Chondrocyte (in vitro differentiated cells): ENCODE data around the gene QSOX1. TPM values are rescaled to one million over a fixed set of nuclear protein-coding genes. Genes with fewer than 3 reads are reported as not detected.

ENCODE experiments used
- DNase-seq: peaks from one replicate; pipeline ENCODE4 v3.0.0; 2021; ENCODE audit warnings: mixed read lengths, low spot score
- H3K27ac Mint-ChIP-seq: one replicate; pipeline ENCODE4 v1.8.0; 2021; ENCODE audit warnings: mild to moderate bottlenecking, moderate library complexity, mixed read lengths; ENCODE audit not compliant: unreplicated experiment
- H3K27me3 Mint-ChIP-seq: 2 replicates; pipeline ENCODE4 v1.8.0; 2021; ENCODE audit warnings: low read depth, mixed read lengths
- H3K36me3 Mint-ChIP-seq: 2 replicates; pipeline ENCODE4 v1.8.0; 2021; ENCODE audit warnings: low read depth, mixed read lengths
- H3K4me1 Mint-ChIP-seq: 2 replicates; pipeline ENCODE4 v1.8.0; 2021; ENCODE audit warnings: low read depth, mild to moderate bottlenecking, mixed read lengths
- H3K4me3 Mint-ChIP-seq: one replicate; pipeline ENCODE4 v1.8.0; 2021; ENCODE audit warnings: mild to moderate bottlenecking, moderate library complexity, mixed read lengths; ENCODE audit not compliant: unreplicated experiment
- H3K9me3 Mint-ChIP-seq: 2 replicates; pipeline ENCODE4 v1.8.0; 2021; ENCODE audit warnings: low read depth, mixed read lengths
- total RNA-seq: library from RNA; stranded (reverse); gene quantifications from 3 replicates; pipeline ENCODE4 v1.2.1, GENCODE V29; 2021
- TF ChIP-seq, protein P1 (sequence below): fragments of 200-600 bp; sonication (generic); IDR thresholded peaks from 2 replicates; pipeline ENCODE4 v1.5.0; 2021; ENCODE audit warnings: antibody characterized with exemption, mild to moderate bottlenecking, moderate library complexity

QSOX1 gene
- total RNA-seq, 1 donor from 2014 or later = 232 TPM

- H3K4me1 Mint-ChIP-seq = peaks cover 7% of the 10 kb centered on the region
- peaks cover 15% of the 10 kb centered on the region for H3K36me3 Mint-ChIP-seq
- DNase-seq = peak; percentile 51
- H3K9me3 Mint-ChIP-seq = no peaks in the 10 kb centered on the region
- no peaks in the 10 kb centered on the region for H3K27me3 Mint-ChIP-seq
- TF ChIP-seq, protein P1, sequence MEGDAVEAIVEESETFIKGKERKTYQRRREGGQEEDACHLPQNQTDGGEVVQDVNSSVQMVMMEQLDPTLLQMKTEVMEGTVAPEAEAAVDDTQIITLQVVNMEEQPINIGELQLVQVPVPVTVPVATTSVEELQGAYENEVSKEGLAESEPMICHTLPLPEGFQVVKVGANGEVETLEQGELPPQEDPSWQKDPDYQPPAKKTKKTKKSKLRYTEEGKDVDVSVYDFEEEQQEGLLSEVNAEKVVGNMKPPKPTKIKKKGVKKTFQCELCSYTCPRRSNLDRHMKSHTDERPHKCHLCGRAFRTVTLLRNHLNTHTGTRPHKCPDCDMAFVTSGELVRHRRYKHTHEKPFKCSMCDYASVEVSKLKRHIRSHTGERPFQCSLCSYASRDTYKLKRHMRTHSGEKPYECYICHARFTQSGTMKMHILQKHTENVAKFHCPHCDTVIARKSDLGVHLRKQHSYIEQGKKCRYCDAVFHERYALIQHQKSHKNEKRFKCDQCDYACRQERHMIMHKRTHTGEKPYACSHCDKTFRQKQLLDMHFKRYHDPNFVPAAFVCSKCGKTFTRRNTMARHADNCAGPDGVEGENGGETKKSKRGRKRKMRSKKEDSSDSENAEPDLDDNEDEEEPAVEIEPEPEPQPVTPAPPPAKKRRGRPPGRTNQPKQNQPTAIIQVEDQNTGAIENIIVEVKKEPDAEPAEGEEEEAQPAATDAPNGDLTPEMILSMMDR = no peak
- H3K27ac Mint-ChIP-seq = no peak overlapping the region
- no peak overlapping the region for H3K4me3 Mint-ChIP-seq
These were observed 28.8 kb downstream of the QSOX1 start for GRCh38 chr1:180183426-180183825.

- Mint-ChIP-seq H3K4me1 (peaks cover 7% of the 10 kb centered on the region), H3K27me3 (no peaks in the 10 kb centered on the region), H3K27ac (no peak overlapping the region), H3K36me3 (peaks cover 15% of the 10 kb centered on the region), H3K9me3 (no peaks in the 10 kb centered on the region), H3K4me3 (no peak overlapping the region)
- DNase-seq = peak; percentile 61
- TF ChIP-seq, protein P1 = no peak
These were observed 29.4 kb downstream of the QSOX1 start for GRCh38 chr1:180184041-180184440.

DNA sequence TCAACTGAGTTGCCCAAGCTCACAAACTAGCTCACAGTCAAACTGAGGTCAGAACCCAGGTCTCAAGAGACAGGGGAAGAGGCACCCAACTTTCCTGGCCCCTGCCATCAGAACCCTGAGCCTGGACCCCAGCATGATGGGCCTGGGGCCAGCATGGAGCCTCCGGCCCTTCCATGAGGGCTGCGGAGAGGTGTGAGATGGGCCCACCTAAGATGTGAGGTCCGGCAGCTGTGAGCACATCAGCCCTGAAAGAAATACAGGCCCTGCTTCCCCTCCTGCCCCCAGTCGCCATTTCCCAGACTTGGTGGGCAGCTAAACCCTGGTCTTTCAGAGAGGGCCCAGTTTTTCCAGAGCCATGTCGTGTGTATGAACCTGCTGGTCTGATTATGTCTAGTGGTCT, 30.6 kb downstream of the QSOX1 start:
- Mint-ChIP-seq H3K36me3 (peaks cover 19% of the 10 kb centered on the region), H3K27ac (no peak overlapping the region), H3K4me3 (no peak overlapping the region), H3K4me1 (peaks cover 7% of the 10 kb centered on the region), H3K9me3 (no peaks in the 10 kb centered on the region), H3K27me3 (no peaks in the 10 kb centered on the region)
- TF ChIP-seq, protein P1 = no peak
- DNase-seq = peak; percentile 68

DNA sequence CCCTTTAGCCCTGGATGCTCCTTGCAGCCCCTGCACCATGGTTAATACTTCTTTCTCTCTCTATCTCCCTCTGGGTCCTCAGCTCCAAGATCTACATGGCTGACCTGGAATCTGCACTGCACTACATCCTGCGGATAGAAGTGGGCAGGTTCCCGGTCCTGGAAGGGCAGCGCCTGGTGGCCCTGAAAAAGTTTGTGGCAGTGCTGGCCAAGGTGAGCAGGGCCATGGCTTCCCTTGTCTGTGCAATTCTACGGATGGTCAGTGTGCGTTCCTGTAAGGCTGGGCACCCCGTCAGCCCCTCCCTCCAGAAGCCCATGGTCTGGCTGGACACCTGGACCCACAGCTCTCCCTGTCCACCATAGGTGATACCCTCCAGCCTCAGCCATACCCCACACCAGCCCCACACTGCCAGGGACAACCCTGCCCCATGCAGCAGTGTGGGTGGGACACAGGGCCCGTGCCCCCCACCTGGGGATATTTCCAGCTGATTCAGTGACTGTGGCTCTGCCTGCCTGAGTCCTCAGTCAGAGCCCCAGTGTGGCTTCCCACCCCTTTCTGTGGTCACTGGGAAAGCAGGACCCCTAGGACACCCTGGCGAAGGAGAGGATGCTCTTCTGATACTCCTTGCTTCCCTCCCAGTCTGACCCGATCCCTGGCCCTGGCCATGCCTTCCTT, 31.4 kb downstream of the QSOX1 start:
- peak; percentile 73 for DNase-seq
- TF ChIP-seq, protein P1 = no peak
- Mint-ChIP-seq H3K4me1 (peaks cover 7% of the 10 kb centered on the region), H3K9me3 (no peaks in the 10 kb centered on the region), H3K4me3 (no peak overlapping the region), H3K27ac (no peak overlapping the region), H3K27me3 (no peaks in the 10 kb centered on the region), H3K36me3 (peaks cover 21% of the 10 kb centered on the region)

- Mint-ChIP-seq H3K27ac (no peak overlapping the region), H3K4me1 (peaks cover 7% of the 10 kb centered on the region), H3K9me3 (no peaks in the 10 kb centered on the region), H3K36me3 (peaks cover 26% of the 10 kb centered on the region), H3K27me3 (no peaks in the 10 kb centered on the region), H3K4me3 (no peak overlapping the region)
- TF ChIP-seq, protein P1 = no peak
- peak; percentile 62 for DNase-seq
These were observed 32.2 kb downstream of the QSOX1 start for GRCh38 chr1:180186831-180187230.
